CD4-positive, alpha-beta memory T cell (primary cell): ENCODE results near the gene CTLA4. TPM values are rescaled to one million over a fixed set of nuclear protein-coding genes. Genes with fewer than 3 reads are reported as not detected.

Experiments
- polyA plus RNA-seq, 2 donors: library from polyadenylated mRNA; unstranded; fragments of 300-500 nt; fragmentation: Illumina TruSeq; gene quantifications; one replicate each; pipeline ENCODE4 v1.2.3, GENCODE V29; 2021
- total RNA-seq, 2 experiments: library from RNA; stranded (reverse); gene quantifications; one replicate each; pipeline ENCODE4 v1.2.3, GENCODE V29; 2021

CTLA4 gene
- total and polyA plus RNA-seq, 4 experiments from 2014 or later = 7.6 to 20.4 (median 13.7) TPM

Other genes starting within 250 kb of the CTLA4 start
- 100 to 1,000 TPM; 203 to 222 TPM for gene CD28, start 161.1 kb upstream of the CTLA4 start, total RNA-seq
- gene CD28, start 161.1 kb upstream of the CTLA4 start, polyA plus RNA-seq = 100 to 1,000 TPM in 1 of 2 donors, 10 to 100 TPM in 1; 80.0 to 132 TPM
- 10 to 100 TPM; 52.9 to 53.2 TPM for gene ICOS, start 69.0 kb downstream of the CTLA4 start, total RNA-seq
- gene ICOS, start 69.0 kb downstream of the CTLA4 start, polyA plus RNA-seq = 10 to 100 TPM; 28.1 to 29.1 TPM